ENCODE measurements around the gene MAST2.
"Not testable (repeated sequence)": the region's sequence is repeated elsewhere in the genome, so short reads cannot be mapped to it uniquely, and the experiment has no call there.

DNA sequence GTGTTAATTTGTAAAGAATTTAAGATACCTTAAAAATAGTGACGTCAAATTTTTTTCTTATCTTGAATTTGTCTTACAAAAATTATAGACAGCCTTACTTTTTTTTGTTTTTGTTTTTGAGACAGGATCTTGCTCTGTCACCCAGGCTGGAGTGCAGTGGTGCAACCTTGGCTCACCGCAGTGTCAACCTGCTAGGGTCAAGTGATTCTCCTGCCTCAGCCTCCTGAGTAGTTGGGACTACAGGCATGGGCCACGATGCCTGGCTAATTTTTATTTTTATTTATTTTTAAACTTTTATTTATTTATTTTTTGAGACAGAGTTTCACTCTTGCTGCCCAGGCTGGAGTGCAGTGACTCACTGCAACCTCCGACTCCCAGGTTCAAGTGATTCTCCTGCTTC is 40.6 kb downstream of the MAST2 start:
- not testable (repeated sequence) for TF ChIP-seq CTCF (IDR thresholded peaks at IDR 0.05; ENCODE audit: extremely low read depth in 1 of 2, insufficient read depth in 1 of 2, low read depth in 1 of 2, low read length in 2 of 2); EZH2 (IDR thresholded peaks at IDR 0.05; ENCODE audit: borderline replicate concordance, low read depth, low read length, severe bottlenecking); POLR2A (IDR thresholded peaks at IDR 0.05; ENCODE audit: low read depth, low read length); MYC (IDR thresholded peaks at IDR 0.05; ENCODE audit: low read depth, low read length); POLR2AphosphoS5 (IDR thresholded peaks at IDR 0.05; ENCODE audit: insufficient read depth, low read depth, low read length); MAX (IDR thresholded peaks at IDR 0.05; ENCODE audit: insufficient read depth, insufficient read length); FOS (IDR thresholded peaks at IDR 0.05; ENCODE audit: borderline replicate concordance, insufficient read depth, low read length)

Data from endothelial cell of umbilical vein (primary cell).